Measurements from ENCODE around the gene CXCR3.
"Not testable (repeated sequence)": the region's sequence is repeated elsewhere in the genome, so short reads cannot be mapped to it uniquely, and the experiment has no call there.

Gene CXCR3

DNA sequence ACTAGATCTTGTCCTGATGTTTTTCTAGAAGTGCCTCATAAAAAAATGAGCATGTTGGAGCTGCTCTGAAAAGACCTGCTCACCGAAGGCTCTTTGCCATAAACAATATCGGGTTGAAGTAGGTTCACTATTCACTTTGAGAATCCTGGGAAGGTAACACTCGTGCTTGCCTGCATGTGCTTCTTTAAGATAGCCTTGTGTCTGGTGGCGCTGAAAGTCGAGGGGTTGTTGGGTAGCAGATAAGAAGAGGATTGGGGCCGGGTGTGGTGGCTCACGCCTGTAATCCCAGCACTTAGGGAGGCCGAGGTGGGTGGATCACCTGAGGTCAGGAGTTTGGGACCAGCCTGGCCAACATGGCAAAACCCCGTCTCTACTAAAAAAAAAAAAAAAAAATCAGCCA lies 6.6 kb downstream of the CXCR3 start:
- not testable (repeated sequence) for DNase-seq (ENCODE audit: low read depth, low spot score)

GRCh38 chrX:71609095-71609750 lies 9.1 kb downstream of the CXCR3 start:
- no peak for DNase-seq (ENCODE audit: low read depth, low spot score)

DNA sequence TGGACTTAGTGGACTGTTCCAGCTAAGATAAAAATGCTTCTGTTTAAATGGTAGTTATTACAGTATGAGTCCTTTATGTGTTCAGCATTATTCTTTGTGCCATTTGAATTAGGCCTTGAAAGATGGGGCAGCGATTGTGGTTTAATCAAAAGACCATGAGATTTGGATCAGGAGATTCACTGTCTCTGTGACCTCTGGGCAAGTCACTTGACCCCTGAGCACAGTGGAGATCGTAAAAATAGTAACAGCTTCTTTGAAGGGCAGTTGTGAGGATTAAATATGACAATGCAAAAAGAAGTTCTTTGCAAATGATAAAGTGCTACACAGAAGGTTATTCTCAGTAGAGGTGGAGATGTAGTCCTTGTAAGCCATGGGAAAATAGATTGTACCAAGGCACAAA lies 10.8 kb downstream of the CXCR3 start:
- no peak for DNase-seq (ENCODE audit: low read depth, low spot score)

- no peak for DNase-seq (ENCODE audit: low read depth, low spot score)
These were observed 11.6 kb downstream of the CXCR3 start for GRCh38 chrX:71606536-71607216.

DNA sequence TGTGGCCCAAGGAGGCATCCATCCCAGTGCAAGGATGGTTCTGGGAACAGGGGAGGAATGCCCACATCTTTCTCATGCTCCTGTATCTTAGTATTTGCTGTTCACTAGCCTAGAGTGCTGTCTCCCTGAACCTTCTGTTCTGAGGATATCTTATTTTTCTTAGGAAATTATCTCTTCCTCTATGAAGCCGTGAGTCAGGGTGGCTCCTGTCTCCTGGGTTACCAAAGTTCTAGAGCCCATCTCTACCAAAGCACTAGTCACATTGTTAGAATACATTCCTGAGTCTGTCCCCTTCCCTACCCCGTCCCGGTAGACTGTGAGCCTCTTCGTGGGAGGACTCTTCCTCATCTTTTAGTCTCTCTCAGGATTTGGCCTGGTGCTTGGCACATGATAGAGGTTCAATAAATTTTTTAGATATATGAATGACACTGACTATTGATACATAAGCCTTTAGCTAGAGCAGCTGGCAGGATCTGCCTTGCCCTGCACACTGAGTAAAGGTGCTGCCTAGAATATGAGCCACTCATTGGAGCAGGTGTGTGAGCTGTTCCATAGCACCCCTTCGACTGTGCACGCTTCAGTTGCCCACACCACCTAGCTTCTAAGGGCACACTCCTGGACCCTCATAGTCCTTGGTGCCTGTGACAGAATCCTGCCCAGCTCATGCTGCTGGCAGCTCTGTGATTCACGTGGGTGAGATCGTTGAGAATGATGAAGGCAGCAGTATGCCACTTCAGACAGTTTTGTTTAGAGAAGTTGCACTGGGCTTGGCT lies 13.3 kb downstream of the CXCR3 start:
- no peak for DNase-seq (ENCODE audit: low read depth, low spot score)

DNA sequence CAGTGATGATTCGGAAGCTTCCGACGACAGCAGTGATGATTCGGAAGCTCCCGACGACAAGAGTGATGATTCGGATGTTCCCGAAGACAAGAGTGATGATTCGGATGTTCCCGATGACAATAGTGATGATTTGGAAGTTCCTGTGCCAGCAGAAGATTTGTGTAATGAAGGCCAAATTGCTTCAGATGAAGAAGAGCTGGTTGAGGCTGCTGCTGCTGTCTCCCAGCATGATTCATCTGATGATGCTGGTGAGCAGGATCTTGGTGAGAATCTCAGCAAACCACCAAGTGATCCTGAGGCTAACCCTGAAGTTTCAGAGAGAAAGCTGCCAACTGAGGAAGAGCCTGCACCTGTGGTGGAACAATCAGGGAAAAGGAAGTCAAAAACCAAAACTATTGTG lies 14.2 kb downstream of the CXCR3 start:
- DNase-seq (ENCODE audit: low read depth, low spot score) = no peak

GRCh38 chrX:71603618-71604017 lies 14.7 kb downstream of the CXCR3 start:
- DNase-seq (ENCODE audit: low read depth, low spot score) = no peak

GRCh38 chrX:71599965-71600364 lies 18.3 kb downstream of the CXCR3 start:
- no peak for DNase-seq (ENCODE audit: low read depth, low spot score)

DNA sequence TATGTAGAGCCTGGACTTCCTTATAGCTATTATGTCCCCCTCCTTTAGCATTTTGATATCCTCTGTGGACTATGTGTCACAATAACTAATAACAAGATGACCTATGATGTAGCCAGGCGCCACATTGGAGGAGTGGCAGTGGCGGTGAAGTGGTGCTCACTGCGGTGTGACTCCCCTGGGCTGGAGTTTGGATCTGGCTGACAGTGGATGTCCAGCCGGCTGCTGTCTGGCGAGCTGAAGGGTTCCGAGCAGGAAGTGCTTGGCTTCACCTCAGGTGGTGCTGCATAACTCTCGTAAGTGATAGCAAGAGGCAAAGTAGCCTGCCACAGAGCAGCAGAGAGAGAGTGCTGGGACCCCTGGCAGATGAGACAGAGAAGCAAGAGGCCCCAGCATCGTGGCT lies 25.1 kb downstream of the CXCR3 start:
- not testable (repeated sequence) for DNase-seq (ENCODE audit: low read depth, low spot score)

- no peak for DNase-seq (ENCODE audit: low read depth, low spot score)
These were observed 31.4 kb downstream of the CXCR3 start for GRCh38 chrX:71586929-71587328.

DNA sequence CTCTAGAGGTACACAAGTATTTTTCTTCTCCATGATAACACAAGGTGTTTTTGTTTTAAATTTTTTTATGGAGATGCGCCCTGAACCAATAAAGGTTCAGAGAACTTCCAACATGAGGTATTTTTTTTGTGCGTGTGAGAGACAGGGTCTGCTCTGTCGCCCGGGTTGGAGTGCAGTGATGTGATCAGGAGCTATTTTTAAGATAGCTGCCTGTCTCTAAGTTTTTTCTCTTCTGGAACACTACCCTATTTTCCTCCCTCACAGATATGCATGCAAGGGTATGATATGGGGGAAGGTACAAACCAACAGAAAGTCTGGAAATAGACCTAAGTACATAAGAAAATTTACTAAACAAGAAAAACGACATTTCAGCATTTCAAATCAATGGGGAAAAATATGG lies 37.1 kb downstream of the CXCR3 start:
- no peak for DNase-seq (ENCODE audit: low read depth, low spot score)

- DNase-seq (ENCODE audit: low read depth, low spot score) = no peak
These were observed 38.3 kb downstream of the CXCR3 start for GRCh38 chrX:71579990-71580380.

DNA sequence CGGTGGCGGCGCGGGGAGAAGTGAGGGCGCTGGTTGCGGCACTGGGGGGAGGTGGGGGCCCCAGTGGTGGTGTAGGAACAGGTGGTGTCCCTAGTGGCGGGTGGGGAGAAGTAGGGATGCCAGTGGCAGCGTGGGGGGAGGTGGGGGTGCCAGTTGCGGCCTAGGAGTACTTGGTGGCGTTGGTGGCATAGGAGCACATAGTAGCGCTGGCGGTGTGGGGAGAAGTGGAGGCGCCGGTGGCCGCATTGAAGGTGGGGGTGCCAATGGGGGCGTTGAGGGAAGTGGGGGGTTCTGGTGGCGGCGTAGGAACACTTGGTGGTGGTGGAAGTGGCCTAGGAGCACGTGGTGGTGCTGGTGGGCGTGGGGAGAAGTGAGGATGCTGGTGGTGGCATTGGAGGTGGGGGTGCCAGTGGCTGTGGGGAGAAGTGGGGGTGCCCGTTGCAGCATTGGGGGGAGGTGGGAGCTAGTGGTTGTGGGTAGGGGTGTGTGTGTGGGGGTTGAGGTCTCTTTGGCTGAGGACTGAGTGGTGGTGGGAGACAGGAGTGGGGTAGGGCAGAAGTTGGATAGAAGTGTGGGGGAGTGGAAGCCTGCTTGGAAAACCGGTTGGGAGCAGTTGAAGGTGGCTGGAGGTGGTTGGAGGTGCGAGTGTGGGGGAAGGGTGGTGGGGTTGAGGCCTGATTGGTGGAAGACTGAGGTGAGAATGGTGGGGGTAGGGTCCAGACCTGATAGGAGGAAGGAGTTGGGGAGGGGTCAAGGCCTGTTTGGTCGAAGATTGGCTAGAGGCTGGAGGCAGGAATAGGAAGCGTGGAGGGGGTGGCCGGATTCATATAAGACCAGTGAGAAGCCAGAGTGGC lies 38.9 kb downstream of the CXCR3 start:
- DNase-seq (ENCODE audit: low read depth, low spot score) = no peak

- DNase-seq (ENCODE audit: low read depth, low spot score) = no peak
These were observed 39.8 kb downstream of the CXCR3 start, which contains the start of gene GCNA for GRCh38 chrX:71578253-71579135. Gene GCNA (plus strand): TSS chrX:71578437. CDS start chrX:71580822, 2,385 bp downstream.

- DNase-seq (ENCODE audit: low read depth, low spot score) = no peak
These were observed 40.6 kb downstream of the CXCR3 start for GRCh38 chrX:71577682-71578081.

GRCh38 chrX:71573590-71573989 lies 44.7 kb downstream of the CXCR3 start:
- DNase-seq (ENCODE audit: low read depth, low spot score) = no peak

- not testable (repeated sequence) for DNase-seq (ENCODE audit: low read depth, low spot score)
These were observed 46.9 kb downstream of the CXCR3 start for GRCh38 chrX:71571390-71571789.

Data from activated naive CD8-positive, alpha-beta T cell treated with anti-CD3 and anti-CD28 coated beads, Interleukin-2, amount 50 U/mL, for 16 hours (primary cell).